Neuronal stem cell (in vitro differentiated cells): ENCODE measurements around the gene MCF2L2.

ENCODE experiments used
- DNase-seq: peaks from one replicate; pipeline ENCODE4 v3.0.0-alpha.2; 2013; ENCODE audit warnings: low spot score
- H2AFZ ChIP-seq: one replicate; pipeline ENCODE4 v1.6.1; 2013; ENCODE audit warnings: mild to moderate bottlenecking, low read length, inconsistent platforms
- H2AK5ac ChIP-seq: 2 replicates; pipeline ENCODE4 v1.6.1; 2013; ENCODE audit warnings: low read depth, mild to moderate bottlenecking, inconsistent platforms, low read length, moderate library complexity, mixed read lengths
- H2BK120ac ChIP-seq: 2 replicates; pipeline ENCODE4 v1.6.1; 2013; ENCODE audit warnings: low read depth, mild to moderate bottlenecking, inconsistent platforms, low read length, moderate library complexity, mixed read lengths
- H2BK12ac ChIP-seq: one replicate; pipeline ENCODE4 v1.6.1; 2013; ENCODE audit warnings: low read length, inconsistent platforms
- H2BK15ac ChIP-seq: 2 replicates; pipeline ENCODE4 v1.6.1; 2013; ENCODE audit warnings: mild to moderate bottlenecking, low read length, inconsistent platforms, mixed read lengths
- H2BK5ac ChIP-seq: one replicate; pipeline ENCODE4 v1.6.1; 2013; ENCODE audit warnings: inconsistent platforms, mild to moderate bottlenecking, low read length, moderate library complexity
- H3K14ac ChIP-seq: one replicate; pipeline ENCODE4 v1.6.1; 2013; ENCODE audit warnings: low read length, inconsistent platforms
- H3K18ac ChIP-seq: 2 replicates; pipeline ENCODE4 v1.6.1; 2013; ENCODE audit warnings: low read length, inconsistent platforms
- H3K23ac ChIP-seq: 2 replicates; pipeline ENCODE4 v1.6.1; 2013; ENCODE audit warnings: low read depth, mild to moderate bottlenecking, mixed read lengths, low read length, inconsistent platforms; ENCODE audit not compliant: poor library complexity
- H3K27ac ChIP-seq: replicated peaks from 3 replicates; pipeline ENCODE4 v1.5.1; 2013; ENCODE audit warnings: low read length, inconsistent platforms
- H3K27me3 ChIP-seq, 3 experiments: 2 replicates each; pipeline ENCODE4 v1.6.1; 2013; ENCODE audit warnings: low read length in 3 of 3, mild to moderate bottlenecking in 2 of 3, inconsistent platforms in 1 of 3, low read depth in 1 of 3, mixed read lengths in 1 of 3, moderate library complexity in 1 of 3; ENCODE audit not compliant: control insufficient read depth in 3 of 3, insufficient read depth in 3 of 3
- H3K36me3 ChIP-seq, 2 donors: replicated peaks in 1 of 2; 2 replicates each; pipeline ENCODE4 v1.6.1; 2013; ENCODE audit warnings: low read length in 2 of 2; ENCODE audit not compliant: control insufficient read depth in 2 of 2, insufficient read depth in 2 of 2
- H3K4ac ChIP-seq: 2 replicates; pipeline ENCODE4 v1.6.1; 2013; ENCODE audit warnings: inconsistent platforms, mild to moderate bottlenecking, low read length, moderate library complexity
- H3K4me1 ChIP-seq, 2 donors: 1 replicate in 1 of 2; 2 replicates in 1 of 2; pipeline ENCODE4 v1.6.1; 2013; ENCODE audit warnings: low read length in 2 of 2, low read depth in 1 of 2; ENCODE audit not compliant: control insufficient read depth in 2 of 2, insufficient read depth in 1 of 2
- H3K4me2 ChIP-seq: one replicate; pipeline ENCODE4 v1.6.1; 2013; ENCODE audit warnings: mild to moderate bottlenecking, low read length, inconsistent platforms; ENCODE audit not compliant: insufficient read depth, poor library complexity, severe bottlenecking
- H3K4me3 ChIP-seq, 2 donors: 2 replicates each; pipeline ENCODE4 v1.5.1; 2013; ENCODE audit warnings: low read length in 2 of 2, mild to moderate bottlenecking in 2 of 2, inconsistent platforms in 1 of 2, moderate library complexity in 1 of 2
- H3K79me1 ChIP-seq: one replicate; pipeline ENCODE4 v1.6.1; 2013; ENCODE audit warnings: low read depth, mild to moderate bottlenecking, inconsistent platforms, low read length, moderate library complexity
- H3K9ac ChIP-seq: one replicate; pipeline ENCODE4 v1.6.1; 2013; ENCODE audit warnings: mild to moderate bottlenecking, low read depth, low read length, inconsistent platforms; ENCODE audit not compliant: poor library complexity
- H3K9me3 ChIP-seq, 2 donors: replicated peaks in 1 of 2; 2 replicates each; pipeline versions ENCODE3 to v1.6.1; 2013; ENCODE audit warnings: low read length in 2 of 2, mild to moderate bottlenecking in 2 of 2, inconsistent platforms in 1 of 2, low read depth in 1 of 2, mixed read lengths in 1 of 2, moderate library complexity in 1 of 2; ENCODE audit not compliant: control insufficient read depth in 2 of 2, insufficient read depth in 1 of 2
- H4K8ac ChIP-seq: one replicate; pipeline ENCODE4 v1.6.1; 2013; ENCODE audit warnings: low read depth, mild to moderate bottlenecking, inconsistent platforms, low read length, moderate library complexity
- H4K91ac ChIP-seq: one replicate; pipeline ENCODE4 v1.6.1; 2013; ENCODE audit warnings: low read length, low read depth, mild to moderate bottlenecking, inconsistent platforms; ENCODE audit not compliant: poor library complexity
- WGBS, 2 donors: extraction: QIAGEN DNeasy Blood & Tissue Kit; methylation state at CpG; one replicate each; pipeline ENCODE4 v1.1.7; 2013; ENCODE audit warnings: missing lambda C conversion rate in 2 of 2, mixed read lengths in 1 of 2; ENCODE audit not compliant: insufficient read length in 2 of 2, insufficient replicate concordance in 1 of 2; ENCODE audit errors: extremely low coverage in 2 of 2; 5-methylcytosine and 5-hydroxymethylcytosine counted together

MCF2L2 gene

DNA sequence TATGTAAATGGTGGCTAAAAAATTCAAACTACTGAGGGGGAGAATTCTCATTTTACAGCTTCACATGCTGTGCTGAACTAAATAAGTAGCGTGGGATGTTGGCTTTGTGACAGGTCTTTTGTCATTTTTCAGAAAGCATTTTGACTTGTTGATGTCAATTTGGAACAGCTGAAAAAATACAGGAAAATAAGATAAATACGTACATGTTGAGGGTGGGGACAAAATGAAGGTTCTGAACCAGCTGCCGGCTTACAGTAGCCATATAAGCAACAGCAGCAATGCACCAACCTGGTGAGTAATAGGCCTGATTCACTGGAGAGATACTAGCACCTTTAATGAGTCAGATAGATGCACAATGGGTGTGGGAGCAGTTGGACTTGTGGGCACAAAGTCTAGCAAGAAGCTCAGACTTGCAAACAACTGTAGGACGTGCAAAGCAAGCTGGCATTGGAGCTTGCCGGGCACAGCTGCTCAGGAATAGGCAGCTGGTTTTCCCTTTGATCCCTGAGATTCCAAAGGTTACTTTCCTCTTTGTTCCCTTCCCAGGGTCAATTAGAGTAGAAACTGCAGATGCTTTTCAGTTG lies 162.5 kb downstream of the MCF2L2 start:
- Histone ChIP-seq H3K36me3 (peaks cover 0 to 18% of the 10 kb centered on the region in 2 donors), H3K9ac (no peak overlapping the region), H3K4ac (no peak overlapping the region), H2AK5ac (no peak overlapping the region), H3K27ac (peak overlapping the region; percentile 42), H3K23ac (no peak overlapping the region), H2BK12ac (no peak overlapping the region), H3K27me3 (no peaks in the 10 kb centered on the region), H4K91ac (no peak overlapping the region), H2BK120ac (no peak overlapping the region), H2AFZ (peak overlapping the region; percentile 63), H3K18ac (no peak overlapping the region), H3K9me3 (no peaks in the 10 kb centered on the region), H3K14ac (no peak overlapping the region), H4K8ac (no peak overlapping the region), H2BK5ac (no peak overlapping the region), H3K4me3 (peak overlapping the region in 1 of 2 donors; percentile 42), H3K79me1 (no peaks in the 10 kb centered on the region), H3K4me2 (no peak overlapping the region), H3K4me1 (peaks cover 14 to 24% of the 10 kb centered on the region in 2 donors), H2BK15ac (no peak overlapping the region)
- WGBS, 2 donors = no CpG with 5 or more reads among the region's 5 CpGs
- DNase-seq = no peak

GRCh38 chr3:183265157-183265642 lies 163.2 kb downstream of the MCF2L2 start:
- H3K18ac ChIP-seq = peak overlapping the region; percentile 62
- H2BK120ac ChIP-seq = no peak overlapping the region
- H3K23ac ChIP-seq = no peak overlapping the region
- H4K8ac ChIP-seq = no peak overlapping the region
- H3K27me3 ChIP-seq = no peaks in the 10 kb centered on the region
- H3K4me1 ChIP-seq = peaks cover 14 to 24% of the 10 kb centered on the region in 2 donors
- H2BK15ac ChIP-seq = no peak overlapping the region
- WGBS, 2 donors = no CpG with 5 or more reads among the region's 15 CpGs
- no peaks in the 10 kb centered on the region for H3K9me3 ChIP-seq
- H3K79me1 ChIP-seq = no peaks in the 10 kb centered on the region
- DNase-seq = no peak
- no peak overlapping the region for H3K14ac ChIP-seq
- H3K4ac ChIP-seq = no peak overlapping the region
- H3K27ac ChIP-seq = peak overlapping the region; percentile 86
- H3K4me3 ChIP-seq = peak overlapping the region in 1 of 2 donors; percentile 42
- H3K36me3 ChIP-seq = peaks cover 0 to 11% of the 10 kb centered on the region in 2 donors
- no peak overlapping the region for H2AK5ac ChIP-seq
- H2BK5ac ChIP-seq = no peak overlapping the region
- H2AFZ ChIP-seq = peak overlapping the region; percentile 63
- H4K91ac ChIP-seq = no peak overlapping the region
- H3K9ac ChIP-seq = no peak overlapping the region
- no peak overlapping the region for H2BK12ac ChIP-seq
- peak overlapping the region; percentile 64 for H3K4me2 ChIP-seq

DNA sequence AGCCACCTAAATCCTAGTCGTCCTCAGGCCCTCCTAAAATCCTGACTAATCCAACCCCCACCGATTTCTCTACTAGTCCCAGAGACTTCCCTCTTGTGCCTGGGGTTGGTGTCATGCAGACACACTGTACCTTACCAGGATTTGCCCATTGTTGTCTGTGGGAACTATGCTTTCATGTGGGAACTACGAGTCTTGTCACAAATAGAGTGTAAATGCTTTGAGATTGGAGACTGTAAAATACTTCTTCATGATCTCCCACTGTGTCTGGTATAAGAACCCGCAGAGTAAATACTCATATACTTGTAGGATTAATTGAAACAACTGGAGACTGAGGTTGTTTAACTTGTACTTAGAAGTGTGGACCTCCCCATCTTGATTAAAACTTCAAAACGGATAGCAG lies 164.2 kb downstream of the MCF2L2 start:
- no peak overlapping the region for H3K9ac ChIP-seq
- no peak overlapping the region for H3K23ac ChIP-seq
- H3K27me3 ChIP-seq = no peaks in the 10 kb centered on the region
- H2BK5ac ChIP-seq = no peak overlapping the region
- peaks cover 0 to 9% of the 10 kb centered on the region in 2 donors for H3K36me3 ChIP-seq
- H2BK15ac ChIP-seq = no peak overlapping the region
- H2AFZ ChIP-seq = peak overlapping the region; percentile 5
- no peak for DNase-seq
- H3K4me3 ChIP-seq = no peak overlapping the region
- H3K9me3 ChIP-seq = no peaks in the 10 kb centered on the region
- no peak overlapping the region for H4K8ac ChIP-seq
- no peak overlapping the region for H2BK120ac ChIP-seq
- no peaks in the 10 kb centered on the region for H3K79me1 ChIP-seq
- no peak overlapping the region for H2AK5ac ChIP-seq
- H3K27ac ChIP-seq = no peak overlapping the region
- no peak overlapping the region for H3K18ac ChIP-seq
- peaks cover 14 to 24% of the 10 kb centered on the region in 2 donors for H3K4me1 ChIP-seq
- no peak overlapping the region for H3K4me2 ChIP-seq
- no peak overlapping the region for H2BK12ac ChIP-seq
- no peak overlapping the region for H3K14ac ChIP-seq
- no peak overlapping the region for H3K4ac ChIP-seq
- no CpG with 5 or more reads among the region's 5 CpGs for WGBS, 2 donors
- no peak overlapping the region for H4K91ac ChIP-seq

- peaks cover 0 to 18% of the 10 kb centered on the region in 2 donors for H3K36me3 ChIP-seq
- no peak overlapping the region for H3K4ac ChIP-seq
- H4K8ac ChIP-seq = no peak overlapping the region
- no peak overlapping the region for H3K27ac ChIP-seq
- no peak overlapping the region for H3K14ac ChIP-seq
- H3K9me3 ChIP-seq = no peaks in the 10 kb centered on the region
- no peak overlapping the region for H3K9ac ChIP-seq
- no peak overlapping the region for H4K91ac ChIP-seq
- H3K23ac ChIP-seq = no peak overlapping the region
- no peaks in the 10 kb centered on the region for H3K27me3 ChIP-seq
- H2BK12ac ChIP-seq = no peak overlapping the region
- no peak overlapping the region for H2BK120ac ChIP-seq
- H2BK15ac ChIP-seq = no peak overlapping the region
- H2AK5ac ChIP-seq = no peak overlapping the region
- H3K4me2 ChIP-seq = no peak overlapping the region
- WGBS, 2 donors = no CpG with 5 or more reads among the region's 3 CpGs
- no peak overlapping the region for H2AFZ ChIP-seq
- no peaks in the 10 kb centered on the region for H3K79me1 ChIP-seq
- no peak overlapping the region for H3K4me3 ChIP-seq
- no peak for DNase-seq
- peaks cover 14 to 24% of the 10 kb centered on the region in 2 donors for H3K4me1 ChIP-seq
- no peak overlapping the region for H3K18ac ChIP-seq
- no peak overlapping the region for H2BK5ac ChIP-seq
Observed at GRCh38 chr3:183262875-183263378, 165.5 kb downstream of the MCF2L2 start.
